Sigmoid colon (tissue), 4 donors: ENCODE measurements around the gene METTL14.

Experiments
- EP300 ChIP-seq, 4 donors: sonication (generic); formaldehyde crosslinking; IDR thresholded peaks; one replicate each; pipeline ENCODE4 v1.6.1; 2017; ENCODE audit warnings: antibody characterized with exemption in 4 of 4
- POLR2A ChIP-seq, 2 donors: fragments of 450-650 bp; IDR thresholded peaks; one replicate each; pipeline ENCODE4 v1.6.1; 2016; ENCODE audit warnings: antibody characterized with exemption in 2 of 2, mild to moderate bottlenecking in 2 of 2, moderate library complexity in 2 of 2
- POLR2AphosphoS5 ChIP-seq, 4 donors: sonication (generic); formaldehyde crosslinking; IDR thresholded peaks; one replicate each; pipeline ENCODE4 v1.6.1; 2017; ENCODE audit warnings: antibody characterized with exemption in 4 of 4
- TF ChIP-seq, protein P1 (sequence below), 4 experiments: fragments of 450-650 bp in 3 of 4; fragments of 200-600 bp in 1 of 4; IDR thresholded peaks; one replicate each; pipeline ENCODE4 v1.5.1; 2016 to 2019; ENCODE audit warnings: antibody characterized with exemption in 4 of 4, mild to moderate bottlenecking in 3 of 4, moderate library complexity in 2 of 4

DNA sequence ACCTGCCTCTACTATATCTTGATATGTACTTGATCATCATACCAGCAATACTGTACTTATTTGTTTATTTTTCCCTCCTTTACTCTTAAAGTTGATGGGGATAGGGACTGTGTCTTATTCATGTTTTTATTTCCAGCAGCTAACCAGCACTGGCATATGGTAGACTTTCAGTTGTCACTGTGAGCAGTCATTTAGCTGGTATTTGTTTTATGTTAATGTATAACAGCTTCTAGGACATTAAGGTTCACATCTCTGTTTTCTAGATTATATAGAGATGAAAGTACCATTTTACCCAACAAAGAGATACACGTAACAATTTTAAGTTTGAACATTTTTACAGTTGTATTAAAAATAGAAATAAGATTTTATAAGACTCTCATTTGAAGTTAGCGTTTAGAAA is 17.9 kb downstream of the METTL14 start:
- TF ChIP-seq, protein P1, sequence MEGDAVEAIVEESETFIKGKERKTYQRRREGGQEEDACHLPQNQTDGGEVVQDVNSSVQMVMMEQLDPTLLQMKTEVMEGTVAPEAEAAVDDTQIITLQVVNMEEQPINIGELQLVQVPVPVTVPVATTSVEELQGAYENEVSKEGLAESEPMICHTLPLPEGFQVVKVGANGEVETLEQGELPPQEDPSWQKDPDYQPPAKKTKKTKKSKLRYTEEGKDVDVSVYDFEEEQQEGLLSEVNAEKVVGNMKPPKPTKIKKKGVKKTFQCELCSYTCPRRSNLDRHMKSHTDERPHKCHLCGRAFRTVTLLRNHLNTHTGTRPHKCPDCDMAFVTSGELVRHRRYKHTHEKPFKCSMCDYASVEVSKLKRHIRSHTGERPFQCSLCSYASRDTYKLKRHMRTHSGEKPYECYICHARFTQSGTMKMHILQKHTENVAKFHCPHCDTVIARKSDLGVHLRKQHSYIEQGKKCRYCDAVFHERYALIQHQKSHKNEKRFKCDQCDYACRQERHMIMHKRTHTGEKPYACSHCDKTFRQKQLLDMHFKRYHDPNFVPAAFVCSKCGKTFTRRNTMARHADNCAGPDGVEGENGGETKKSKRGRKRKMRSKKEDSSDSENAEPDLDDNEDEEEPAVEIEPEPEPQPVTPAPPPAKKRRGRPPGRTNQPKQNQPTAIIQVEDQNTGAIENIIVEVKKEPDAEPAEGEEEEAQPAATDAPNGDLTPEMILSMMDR (IDR thresholded peaks at IDR 0.05), result no peak
- TF ChIP-seq EP300 (IDR thresholded peaks at IDR 0.05) (no peak), POLR2A (IDR thresholded peaks at IDR 0.05) (no peak), POLR2AphosphoS5 (IDR thresholded peaks at IDR 0.05) (no peak)
